HL-60 (cell line): ENCODE results near the gene DIAPH1.

Experiments used
- DNase-seq, 2 experiments: peaks; one replicate each; pipeline ENCODE4 v3.0.0-alpha.2; 2010 to 2020; ENCODE audit warnings: low read depth in 1 of 2, low spot score in 1 of 2
- H3K27ac ChIP-seq: fragments of 250-450 bp; sonication (Bioruptor Pico); replicated peaks from 2 replicates; pipeline ENCODE4 v1.5.1; 2020; ENCODE audit warnings: mild to moderate bottlenecking, moderate library complexity
- H3K27me3 ChIP-seq: fragments of 250-450 bp; sonication (Bioruptor Pico); 2 replicates; pipeline ENCODE4 v1.5.1; 2021; ENCODE audit warnings: mild to moderate bottlenecking, moderate library complexity; ENCODE audit not compliant: insufficient read depth, poor library complexity, severe bottlenecking
- H3K4me3 ChIP-seq: replicated peaks from 2 replicates; pipeline ENCODE4 v1.5.1; 2011; ENCODE audit warnings: mild to moderate bottlenecking, control low read depth, low read length; ENCODE audit not compliant: insufficient read depth
- CTCF ChIP-seq: IDR thresholded peaks from one replicate; pipeline ENCODE4 v1.5.1; 2011; ENCODE audit warnings: low read length, control low read depth, inconsistent platforms; ENCODE audit not compliant: insufficient read depth
- GABPA ChIP-seq: IDR thresholded peaks from 2 replicates; pipeline ENCODE4 v1.6.1; 2012; ENCODE audit warnings: low read depth
- POLR2AphosphoS5 ChIP-seq: IDR thresholded peaks from 2 replicates; pipeline ENCODE4 v1.6.1; 2012; ENCODE audit warnings: low read depth
- REST ChIP-seq: IDR thresholded peaks from 2 replicates; pipeline ENCODE4 v1.6.1; 2012; ENCODE audit warnings: low read depth; ENCODE audit not compliant: insufficient replicate concordance
- SPI1 ChIP-seq: IDR thresholded peaks from 2 replicates; pipeline ENCODE4 v1.6.1; 2012; ENCODE audit warnings: low read depth, mild to moderate bottlenecking, borderline replicate concordance

DIAPH1 gene

DNA sequence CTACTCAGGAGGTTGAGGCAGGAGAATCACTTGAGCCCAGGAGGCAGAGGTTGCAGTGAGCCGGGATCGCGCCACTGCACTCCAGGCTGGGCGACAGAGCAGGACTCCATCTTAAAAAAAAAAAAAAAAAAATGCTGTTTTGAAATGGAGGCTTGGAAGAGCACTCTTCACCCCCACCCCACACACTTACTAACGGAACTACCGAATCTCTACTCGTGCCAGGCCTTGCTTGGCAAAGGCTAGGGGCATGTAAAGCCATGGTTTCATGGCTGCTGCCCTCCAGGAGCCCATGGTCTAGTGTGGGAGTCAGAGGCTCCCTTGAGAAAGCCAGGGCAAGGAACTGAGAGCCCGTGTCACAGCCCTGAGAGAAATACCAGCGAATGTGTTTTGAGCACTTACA lies 108.6 kb downstream of the DIAPH1 start:
- H3K27ac ChIP-seq = no peak overlapping the region
- no peak for DNase-seq
- no peak for TF ChIP-seq REST
- no peak for TF ChIP-seq CTCF
- TF ChIP-seq POLR2AphosphoS5 = no peak
- TF ChIP-seq GABPA = no peak
- no peaks in the 10 kb centered on the region for H3K27me3 ChIP-seq
- no peak overlapping the region for H3K4me3 ChIP-seq

GRCh38 chr5:141508798-141509611 lies 109.8 kb downstream of the DIAPH1 start:
- no peak overlapping the region for H3K4me3 ChIP-seq
- no peak overlapping the region for H3K27ac ChIP-seq
- H3K27me3 ChIP-seq = no peaks in the 10 kb centered on the region
- TF ChIP-seq REST = no peak
- TF ChIP-seq CTCF = no peak
- TF ChIP-seq SPI1 = no peak
- TF ChIP-seq POLR2AphosphoS5 = no peak
- TF ChIP-seq GABPA = no peak
- DNase-seq = no peak

DNA sequence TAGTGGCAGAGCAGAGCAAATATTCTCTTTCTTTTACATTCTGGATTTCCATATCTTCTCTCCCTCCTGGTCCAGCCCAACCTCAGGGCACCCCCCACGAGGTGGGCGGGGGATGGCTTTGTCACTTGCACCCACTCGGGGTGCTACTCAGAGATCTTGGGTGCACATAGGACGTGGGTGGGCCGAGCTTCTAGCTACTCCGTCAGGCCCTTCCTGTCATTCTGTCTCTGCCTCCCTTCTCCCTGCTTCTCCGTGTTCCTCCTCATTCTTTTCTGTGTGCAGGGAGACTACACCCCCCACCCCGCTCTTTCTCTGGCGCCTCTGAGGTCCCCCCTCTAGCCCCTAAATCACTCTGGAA lies 110.4 kb downstream of the DIAPH1 start:
- TF ChIP-seq REST = no peak
- TF ChIP-seq CTCF = no peak
- TF ChIP-seq POLR2AphosphoS5 = no peak
- TF ChIP-seq GABPA = no peak
- TF ChIP-seq SPI1 = no peak
- Histone ChIP-seq H3K4me3 (no peak overlapping the region), H3K27ac (no peak overlapping the region), H3K27me3 (no peaks in the 10 kb centered on the region)
- no peak for DNase-seq
